ENCODE measurements around the gene GOLGA8T.
"Not testable (repeated sequence)": the region's sequence is repeated elsewhere in the genome, so short reads cannot be mapped to it uniquely, and the experiment has no call there.

The GOLGA8T gene

DNA sequence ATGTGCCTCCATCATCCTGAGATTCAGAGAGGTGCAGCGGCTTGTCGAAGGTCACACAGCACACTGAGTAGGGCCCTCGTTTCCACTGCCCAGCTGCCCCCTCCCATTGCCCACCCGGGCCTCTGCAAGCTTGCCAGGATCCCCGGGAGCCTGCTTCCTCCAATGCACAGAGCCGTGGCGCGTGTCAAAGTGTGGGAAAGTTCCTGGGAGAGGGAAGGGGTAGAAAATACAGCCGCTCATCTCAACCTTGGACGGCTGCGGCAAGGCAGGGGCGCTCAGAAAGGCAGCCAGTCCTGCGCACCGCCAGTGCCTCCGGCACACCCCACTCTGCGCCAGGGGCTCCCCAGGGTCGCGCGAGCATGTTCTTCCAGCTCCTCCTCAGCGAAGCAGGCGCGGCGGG lies 56.3 kb downstream of the GOLGA8T start:
- DNase-seq (ENCODE audit: low read depth in 2 of 2, low spot score in 1 of 2) = not testable (repeated sequence)

DNA sequence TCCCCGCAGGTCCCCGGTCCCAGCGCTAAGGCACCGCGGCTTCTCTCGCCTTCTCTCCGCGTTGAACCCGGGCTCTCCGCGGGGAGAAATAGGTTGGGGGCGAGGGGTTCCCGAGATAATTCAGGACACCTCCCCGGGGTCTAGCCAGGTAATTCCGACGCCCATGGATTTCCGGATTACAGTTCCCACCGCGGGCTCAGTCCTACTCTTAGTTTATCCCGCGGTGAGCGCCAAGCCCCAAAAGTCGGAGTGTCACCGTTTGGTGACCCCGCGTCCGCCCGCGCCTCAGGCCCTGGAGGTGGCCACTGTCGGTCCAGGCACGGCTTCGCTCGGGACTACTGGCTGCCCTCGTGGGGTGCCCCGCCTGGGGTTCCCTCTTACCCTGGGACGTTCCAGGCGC lies 56.8 kb downstream of the GOLGA8T start:
- not testable (repeated sequence) for DNase-seq (ENCODE audit: low read depth in 2 of 2, low spot score in 1 of 2)

DNA sequence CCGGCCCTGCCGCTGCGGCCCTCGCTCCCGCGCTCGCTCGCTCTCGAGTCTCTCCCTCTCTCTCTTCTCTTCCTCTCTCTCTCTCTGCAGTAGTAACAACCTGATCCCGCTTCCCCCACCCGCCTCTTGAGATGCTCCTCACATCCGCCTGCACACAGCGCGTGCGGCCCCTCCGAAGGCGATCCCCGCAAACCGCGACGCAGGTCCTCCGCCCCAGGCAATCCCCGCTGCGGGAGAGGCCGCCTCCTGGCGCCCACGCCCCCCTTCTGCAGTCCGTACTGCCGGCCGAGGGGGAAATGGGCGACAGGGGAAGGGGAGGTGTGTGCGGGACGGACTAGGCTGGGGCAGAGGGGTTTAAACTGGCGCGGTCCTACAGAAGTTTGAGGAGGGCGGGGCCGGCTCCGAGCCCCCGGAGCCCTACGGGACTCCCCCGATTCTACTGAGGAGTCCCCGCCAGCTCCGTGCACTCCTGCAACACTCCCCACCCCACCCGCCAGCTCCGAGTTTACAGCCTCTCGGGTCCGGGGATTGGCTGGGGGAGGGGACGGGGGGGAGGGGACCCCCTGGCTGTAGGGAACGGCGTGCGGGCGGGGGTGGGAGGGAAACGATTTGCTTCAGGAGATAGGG lies 57.4 kb downstream of the GOLGA8T start:
- DNase-seq (ENCODE audit: low read depth in 2 of 2, low spot score in 1 of 2) = not testable (repeated sequence)

DNA sequence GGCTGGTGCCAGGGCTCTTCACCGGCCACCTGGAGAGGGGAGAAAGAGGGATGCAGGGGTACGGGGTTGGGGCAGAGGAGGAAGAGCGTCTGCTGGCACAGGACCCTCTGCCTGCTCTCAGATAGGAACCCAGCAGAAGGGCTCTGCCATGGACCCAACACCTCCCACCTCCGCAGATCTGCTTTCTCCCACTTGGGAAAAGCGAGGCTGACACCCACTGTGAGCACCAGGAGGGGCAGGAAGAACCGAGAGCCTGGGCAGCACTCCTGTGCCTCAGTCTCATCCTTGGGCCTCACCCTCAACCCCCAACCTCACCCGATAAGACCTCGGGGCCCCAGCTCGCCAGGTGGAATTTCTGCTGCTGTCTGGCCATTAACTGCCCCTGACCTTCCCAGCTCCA lies 58.0 kb downstream of the GOLGA8T start:
- not testable (repeated sequence) for DNase-seq (ENCODE audit: low read depth in 2 of 2, low spot score in 1 of 2)

Data from stimulated activated CD8-positive, alpha-beta memory T cell treated with anti-CD3 and anti-CD28 coated beads, Interleukin-4, amount 100 ng/mL, for 4 hours (primary cell).